D721Med (cell line): ENCODE results near the gene NCAM2.

ENCODE experiments used
- DNase-seq: peaks from one replicate; pipeline ENCODE4 v3.0.0; 2011; ENCODE audit warnings: low spot score; ENCODE audit not compliant: insufficient read length
- FAIRE-seq: peaks from 2 replicates; lab custom pipeline; 2011; peaks lifted over from hg19 to GRCh38; lab: Jason Lieb, UNC
- CTCF ChIP-seq: IDR thresholded peaks from 2 replicates; pipeline ENCODE4 v1.5.1; 2012; ENCODE audit warnings: mild to moderate bottlenecking, control low read depth; ENCODE audit not compliant: insufficient read depth; ENCODE audit errors: missing control alignments

The NCAM2 gene

GRCh38 chr21:21177353-21177986 lies 179.3 kb downstream of the NCAM2 start:
- FAIRE-seq, result no peak
- TF ChIP-seq CTCF, result no peak
- no peak for DNase-seq

- no peak for TF ChIP-seq CTCF
- DNase-seq (no peak), FAIRE-seq (no peak)
These were observed 181.6 kb downstream of the NCAM2 start for GRCh38 chr21:21179619-21180298.

- no peak for FAIRE-seq
- TF ChIP-seq CTCF, result no peak
- DNase-seq, result no peak
These were observed 184.3 kb downstream of the NCAM2 start for GRCh38 chr21:21182401-21183010.

GRCh38 chr21:21183092-21183491 lies 184.9 kb downstream of the NCAM2 start:
- TF ChIP-seq CTCF, result no peak
- DNase-seq, result no peak
- no peak for FAIRE-seq

GRCh38 chr21:21184771-21185528 lies 186.7 kb downstream of the NCAM2 start:
- TF ChIP-seq CTCF, result no peak
- no peak for FAIRE-seq
- DNase-seq, result no peak

GRCh38 chr21:21187579-21187978 lies 189.4 kb downstream of the NCAM2 start:
- no peak for DNase-seq
- FAIRE-seq, result no peak
- TF ChIP-seq CTCF, result no peak
